Measurements from ENCODE around the gene ZNF487. TPM values are rescaled to one million over a fixed set of nuclear protein-coding genes. Genes with fewer than 3 reads are reported as not detected.
"Not testable (repeated sequence)": the region's sequence is repeated elsewhere in the genome, so short reads cannot be mapped to it uniquely, and the experiment has no call there.

Gene ZNF487
- polyA plus RNA-seq, 1 donor: 9.3 TPM

GRCh38 chr10:43430926-43431663, 5.8 kb upstream of the ZNF487 start:
- H3K27me3 ChIP-seq (ENCODE audit: control insufficient read depth, insufficient read depth, low read length): no peaks in the 10 kb centered on the region
- no CpG with 5 or more reads among the region's 8 CpGs for WGBS (ENCODE audit: insufficient coverage, low lambda C conversion rate)
- no peak for DNase-seq
- H3K36me3 ChIP-seq (ENCODE audit: control insufficient read depth, insufficient read depth, low read length): no peaks in the 10 kb centered on the region
- H3K4me1 ChIP-seq (ENCODE audit: control insufficient read depth, insufficient read depth, low read length): peaks cover 6% of the 10 kb centered on the region
- no peaks in the 10 kb centered on the region for H3K9me3 ChIP-seq (ENCODE audit: control insufficient read depth, low read depth, low read length)
- H3K27ac ChIP-seq (ENCODE audit: low read length): no peak overlapping the region
- H3K4me3 ChIP-seq (ENCODE audit: low read length): no peak overlapping the region

- H3K4me3 ChIP-seq (ENCODE audit: low read length): peak overlapping the region; percentile 73
- no peaks in the 10 kb centered on the region for H3K27me3 ChIP-seq (ENCODE audit: control insufficient read depth, insufficient read depth, low read length)
- H3K27ac ChIP-seq (ENCODE audit: low read length): peak overlapping the region; percentile 97
- WGBS (ENCODE audit: insufficient coverage, low lambda C conversion rate): 53% methylated on average over 2 of the region's 30 CpGs
- no peaks in the 10 kb centered on the region for H3K36me3 ChIP-seq (ENCODE audit: control insufficient read depth, insufficient read depth, low read length)
- peaks cover 6% of the 10 kb centered on the region for H3K4me1 ChIP-seq (ENCODE audit: control insufficient read depth, insufficient read depth, low read length)
- no peak for DNase-seq
- H3K9me3 ChIP-seq (ENCODE audit: control insufficient read depth, low read depth, low read length): no peaks in the 10 kb centered on the region
These were observed 395 bp downstream of the ZNF487 start for GRCh38 chr10:43437141-43437870.

- H3K27ac ChIP-seq (ENCODE audit: low read length): no peak overlapping the region
- peaks cover 7% of the 10 kb centered on the region for H3K36me3 ChIP-seq (ENCODE audit: control insufficient read depth, insufficient read depth, low read length)
- peaks cover 5% of the 10 kb centered on the region for H3K9me3 ChIP-seq (ENCODE audit: control insufficient read depth, low read depth, low read length)
- WGBS (ENCODE audit: insufficient coverage, low lambda C conversion rate): 100% methylated on average over 1 of the region's 5 CpGs
- no peaks in the 10 kb centered on the region for H3K4me1 ChIP-seq (ENCODE audit: control insufficient read depth, insufficient read depth, low read length)
- H3K27me3 ChIP-seq (ENCODE audit: control insufficient read depth, insufficient read depth, low read length): no peaks in the 10 kb centered on the region
- no peak overlapping the region for H3K4me3 ChIP-seq (ENCODE audit: low read length)
- no peak for DNase-seq
These were observed 3.7 kb downstream of the ZNF487 start for GRCh38 chr10:43440463-43441134.

GRCh38 chr10:43444323-43444722, 7.4 kb downstream of the ZNF487 start:
- Histone ChIP-seq H3K36me3 (ENCODE audit: control insufficient read depth, insufficient read depth, low read length) (peaks cover 7% of the 10 kb centered on the region), H3K9me3 (ENCODE audit: control insufficient read depth, low read depth, low read length) (peaks cover 19% of the 10 kb centered on the region), H3K4me1 (ENCODE audit: control insufficient read depth, insufficient read depth, low read length) (no peaks in the 10 kb centered on the region), H3K27me3 (ENCODE audit: control insufficient read depth, insufficient read depth, low read length) (no peaks in the 10 kb centered on the region), H3K27ac (ENCODE audit: low read length) (no peak overlapping the region), H3K4me3 (ENCODE audit: low read length) (no peak overlapping the region)
- no peak for DNase-seq
- 100% methylated on average over 2 of the region's 7 CpGs for WGBS (ENCODE audit: insufficient coverage, low lambda C conversion rate)

GRCh38 chr10:43444897-43445466, 8.1 kb downstream of the ZNF487 start:
- Histone ChIP-seq H3K4me1 (ENCODE audit: control insufficient read depth, insufficient read depth, low read length) (no peaks in the 10 kb centered on the region), H3K27ac (ENCODE audit: low read length) (no peak overlapping the region), H3K9me3 (ENCODE audit: control insufficient read depth, low read depth, low read length) (peaks cover 19% of the 10 kb centered on the region), H3K4me3 (ENCODE audit: low read length) (no peak overlapping the region), H3K27me3 (ENCODE audit: control insufficient read depth, insufficient read depth, low read length) (no peaks in the 10 kb centered on the region), H3K36me3 (ENCODE audit: control insufficient read depth, insufficient read depth, low read length) (peaks cover 7% of the 10 kb centered on the region)
- WGBS (ENCODE audit: insufficient coverage, low lambda C conversion rate): 100% methylated on average over 2 of the region's 2 CpGs
- no peak for DNase-seq

- not testable (repeated sequence) for H3K27ac ChIP-seq (ENCODE audit: low read length); H3K36me3 ChIP-seq (ENCODE audit: control insufficient read depth, insufficient read depth, low read length); H3K27me3 ChIP-seq (ENCODE audit: control insufficient read depth, insufficient read depth, low read length); H3K4me3 ChIP-seq (ENCODE audit: low read length); H3K4me1 ChIP-seq (ENCODE audit: control insufficient read depth, insufficient read depth, low read length); DNase-seq
- peaks cover 19% of the 10 kb centered on the region for H3K9me3 ChIP-seq (ENCODE audit: control insufficient read depth, low read depth, low read length)
- WGBS (ENCODE audit: insufficient coverage, low lambda C conversion rate): no CpG with 5 or more reads among the region's 53 CpGs
These were observed 9.5 kb downstream of the ZNF487 start for GRCh38 chr10:43446219-43447017.

- H3K36me3 ChIP-seq (ENCODE audit: control insufficient read depth, insufficient read depth, low read length): peaks cover 7% of the 10 kb centered on the region
- no peak overlapping the region for H3K4me3 ChIP-seq (ENCODE audit: low read length)
- H3K9me3 ChIP-seq (ENCODE audit: control insufficient read depth, low read depth, low read length): peaks cover 19% of the 10 kb centered on the region
- no peak overlapping the region for H3K27ac ChIP-seq (ENCODE audit: low read length)
- WGBS (ENCODE audit: insufficient coverage, low lambda C conversion rate): no CpG with 5 or more reads among the region's 2 CpGs
- no peaks in the 10 kb centered on the region for H3K4me1 ChIP-seq (ENCODE audit: control insufficient read depth, insufficient read depth, low read length)
- no peak for DNase-seq
- no peaks in the 10 kb centered on the region for H3K27me3 ChIP-seq (ENCODE audit: control insufficient read depth, insufficient read depth, low read length)
These were observed 11.8 kb downstream of the ZNF487 start for GRCh38 chr10:43448742-43449141.

- Histone ChIP-seq H3K9me3 (ENCODE audit: control insufficient read depth, low read depth, low read length) (no peaks in the 10 kb centered on the region), H3K36me3 (ENCODE audit: control insufficient read depth, insufficient read depth, low read length) (no peaks in the 10 kb centered on the region), H3K27ac (ENCODE audit: low read length) (no peak overlapping the region), H3K4me1 (ENCODE audit: control insufficient read depth, insufficient read depth, low read length) (peaks cover 7% of the 10 kb centered on the region), H3K27me3 (ENCODE audit: control insufficient read depth, insufficient read depth, low read length) (no peaks in the 10 kb centered on the region), H3K4me3 (ENCODE audit: low read length) (no peak overlapping the region)
- no CpG with 5 or more reads among the region's 4 CpGs for WGBS (ENCODE audit: insufficient coverage, low lambda C conversion rate)
- DNase-seq: no peak
These were observed 15.5 kb downstream of the ZNF487 start for GRCh38 chr10:43452356-43452914.

- no peak overlapping the region for H3K27ac ChIP-seq (ENCODE audit: low read length)
- no peaks in the 10 kb centered on the region for H3K36me3 ChIP-seq (ENCODE audit: control insufficient read depth, insufficient read depth, low read length)
- peaks cover 7% of the 10 kb centered on the region for H3K4me1 ChIP-seq (ENCODE audit: control insufficient read depth, insufficient read depth, low read length)
- no peaks in the 10 kb centered on the region for H3K9me3 ChIP-seq (ENCODE audit: control insufficient read depth, low read depth, low read length)
- WGBS (ENCODE audit: insufficient coverage, low lambda C conversion rate): no CpG with 5 or more reads among the region's 4 CpGs
- no peaks in the 10 kb centered on the region for H3K27me3 ChIP-seq (ENCODE audit: control insufficient read depth, insufficient read depth, low read length)
- no peak for DNase-seq
- H3K4me3 ChIP-seq (ENCODE audit: low read length): no peak overlapping the region
These were observed 16.4 kb downstream of the ZNF487 start for GRCh38 chr10:43453266-43453831.
